Right lobe of liver (tissue), 6 donors: ENCODE results near the gene SHROOM2. TPM values are rescaled to one million over a fixed set of nuclear protein-coding genes. Genes with fewer than 3 reads are reported as not detected.

ENCODE experiments used
- ATAC-seq, 4 donors: fragments of 200-7000 bp; cut with Tn5 transposase; one replicate each; pipeline ENCODE4 v1.9.1; 2020; ENCODE audit warnings: mild to moderate bottlenecking in 4 of 4, moderate library complexity in 4 of 4
- DNase-seq, 3 donors: peaks; one replicate each; pipeline ENCODE4 v3.0.0-alpha.2; 2020
- H3K27ac ChIP-seq, 3 donors: fragments of 200-600 bp; one replicate each; pipeline ENCODE4 v1.8.0; 2022
- H3K27me3 ChIP-seq, 2 donors: fragments of 200-600 bp; one replicate each; pipeline ENCODE4 v1.8.0; 2022
- H3K36me3 ChIP-seq, 4 donors: fragments of 200-600 bp; sonication (generic) in 1 of 4; one replicate each; pipeline versions ENCODE4 v1.5.1 to v1.8.0; 2017 to 2022; ENCODE audit warnings: control low read depth in 1 of 4
- H3K4me1 ChIP-seq, 4 donors: fragments of 200-600 bp; sonication (generic) in 1 of 4; one replicate each; pipeline versions ENCODE4 v1.5.1 to v1.8.0; 2017 to 2022; ENCODE audit warnings: control low read depth in 1 of 4
- H3K4me3 ChIP-seq, 3 donors: fragments of 200-600 bp; one replicate each; pipeline ENCODE4 v1.8.0; 2022
- H3K9me3 ChIP-seq, 4 donors: fragments of 200-600 bp; sonication (generic) in 1 of 4; one replicate each; pipeline versions ENCODE4 v1.5.1 to v1.8.0; 2017 to 2022; ENCODE audit warnings: control low read depth in 1 of 4
- CTCF ChIP-seq, 4 donors: fragments of 200-600 bp in 3 of 4; fragments of 450-650 bp in 1 of 4; IDR thresholded peaks; one replicate each; pipeline versions ENCODE4 v1.5.1 to v1.8.0; 2016 to 2022; ENCODE audit warnings: antibody characterized with exemption in 4 of 4, mild to moderate bottlenecking in 2 of 4
- POLR2A ChIP-seq: fragments of 450-650 bp; IDR thresholded peaks from one replicate; pipeline ENCODE4 v1.6.1; 2017; ENCODE audit warnings: antibody characterized with exemption, mild to moderate bottlenecking
- WGBS: methylation state at CpG from one replicate; pipeline ENCODE4 v1.1.6; 2018; ENCODE audit warnings: low coverage, low lambda C conversion rate; ENCODE audit not compliant: insufficient coverage; ENCODE audit errors: missing lambda C conversion rate; 5-methylcytosine and 5-hydroxymethylcytosine counted together
- intact Hi-C, 2 donors: fragments of 100-400 bp; cut with DNase I; formaldehyde crosslinking; loops; one replicate each; pipeline versions ENCODE4 v1.11.2 to v1.14.1; 2022
- total RNA-seq, 6 experiments: library from RNA; depleted of rRNA in 2 of 6; stranded (reverse); fragments of >200 nt in 2 of 6; fragmentation: NEBNext Ultra II Directional in 3 of 6; extraction: Animal tissue kit (Norgen Biotek cat#: 25700) in 3 of 6; gene quantifications; one replicate each; pipeline versions ENCODE4 v1.1.0 to v1.2.4, GENCODE V29; 2016 to 2023
- donor health status: DM: no; HTN: yes; CAD: no.
- donor health status: DM: no; HTN: no; CAD: no.
- donor health status: DM: no; HTN: no; CAD: no.
- donor health status: DM: no; HTN: yes; CAD: no.
- donor health status: DM: no; HTN: yes; CAD: no.

Gene SHROOM2
- total RNA-seq, 6 experiments from 2014 or later: 3.6 to 7.5 (median 3.9) TPM

GRCh38 chrX:9871701-9872268 is 85.6 kb downstream of the SHROOM2 start:
- H3K27ac ChIP-seq: no peak overlapping the region
- TF ChIP-seq CTCF (IDR thresholded peaks at IDR 0.05) (no peak), POLR2A (no peak)
- no peaks in the 10 kb centered on the region for H3K9me3 ChIP-seq
- no peak overlapping the region for H3K4me3 ChIP-seq
- no peaks in the 10 kb centered on the region for H3K4me1 ChIP-seq
- DNase-seq: no peak
- no peaks in the 10 kb centered on the region for H3K36me3 ChIP-seq
- no peaks in the 10 kb centered on the region for H3K27me3 ChIP-seq
- WGBS: 40% methylated on average over 1 of the region's 1 CpG
- ATAC-seq: no peak
- intact Hi-C loops: no loop called here

- WGBS: 76% methylated on average over 7 of the region's 12 CpGs
- intact Hi-C loops: no loop called here
- DNase-seq: no peak
Measured at GRCh38 chrX:9873360-9873759, 87.1 kb downstream of the SHROOM2 start.

GRCh38 chrX:9873952-9874351 is 87.7 kb downstream of the SHROOM2 start:
- DNase-seq: no peak
- H3K27ac ChIP-seq: no peak overlapping the region

More at GRCh38 chrX:9873360-9873759, 87.1 kb downstream of the SHROOM2 start:
- TF ChIP-seq POLR2A (no peak), CTCF (IDR thresholded peaks at IDR 0.05) (no peak)
- Histone ChIP-seq H3K36me3 (no peaks in the 10 kb centered on the region), H3K9me3 (no peaks in the 10 kb centered on the region), H3K27me3 (no peaks in the 10 kb centered on the region), H3K4me3 (no peak overlapping the region), H3K4me1 (no peaks in the 10 kb centered on the region), H3K27ac (no peak overlapping the region)
- ATAC-seq: no peak

GRCh38 chrX:9874483-9874882 is 88.3 kb downstream of the SHROOM2 start:
- TF ChIP-seq POLR2A (no peak), CTCF (IDR thresholded peaks at IDR 0.05) (no peak)

More at GRCh38 chrX:9873952-9874351, 87.7 kb downstream of the SHROOM2 start:
- H3K9me3 ChIP-seq: no peaks in the 10 kb centered on the region
- H3K27me3 ChIP-seq: no peaks in the 10 kb centered on the region
- no peaks in the 10 kb centered on the region for H3K4me1 ChIP-seq
- ATAC-seq: peak; percentile 70 to 90 (median 80)
- H3K4me3 ChIP-seq: no peak overlapping the region
- 49% methylated on average over 9 of the region's 9 CpGs for whole genome bisulfite sequencing
- no peaks in the 10 kb centered on the region for H3K36me3 ChIP-seq
- intact Hi-C loops: no loop called here
- TF ChIP-seq CTCF (IDR thresholded peaks at IDR 0.05) (peak; percentile 50 to 58 (median 55)), POLR2A (no peak)

More at GRCh38 chrX:9874483-9874882, 88.3 kb downstream of the SHROOM2 start:
- ATAC-seq (no peak), DNase-seq (no peak)
- Histone ChIP-seq H3K9me3 (no peaks in the 10 kb centered on the region), H3K4me3 (no peak overlapping the region), H3K4me1 (no peaks in the 10 kb centered on the region), H3K27ac (no peak overlapping the region), H3K27me3 (no peaks in the 10 kb centered on the region), H3K36me3 (no peaks in the 10 kb centered on the region)
- intact Hi-C loops: no loop called here
- 72% methylated on average over 4 of the region's 6 CpGs for WGBS
